MM.1S (cell line): Measurements from ENCODE around the gene IER5.

Experiments used
- DNase-seq: peaks from one replicate; pipeline ENCODE4 v3.0.0-alpha.2; 2015
- H2AFZ ChIP-seq: fragments of 300-600 bp; sonication (generic); 2 replicates; pipeline ENCODE4 v1.6.0; 2016; ENCODE audit warnings: antibody characterized with exemption, low read length
- H3F3A ChIP-seq: fragments of 300-600 bp; sonication (generic); 2 replicates; pipeline ENCODE4 v1.6.1; 2016; ENCODE audit warnings: mild to moderate bottlenecking, antibody characterized with exemption, low read length, moderate library complexity, mixed read lengths; ENCODE audit not compliant: insufficient read depth
- H3K27ac ChIP-seq: fragments of 300-600 bp; sonication (generic); 2 replicates; pipeline ENCODE4 v1.5.1; 2016; ENCODE audit warnings: mild to moderate bottlenecking, low read length
- H3K27me3 ChIP-seq: fragments of 300-600 bp; sonication (generic); replicated peaks from 2 replicates; pipeline ENCODE4 v1.6.0; 2016; ENCODE audit warnings: low read length; ENCODE audit not compliant: insufficient read depth
- H3K36me3 ChIP-seq: fragments of 300-600 bp; sonication (generic); replicated peaks from 2 replicates; pipeline ENCODE4 v1.6.1; 2016; ENCODE audit warnings: mild to moderate bottlenecking, low read length, mixed read lengths; ENCODE audit not compliant: insufficient read depth
- H3K4me1 ChIP-seq: fragments of 300-600 bp; sonication (generic); 2 replicates; pipeline ENCODE4 v1.6.1; 2016; ENCODE audit warnings: low read length, mixed read lengths
- H3K4me2 ChIP-seq: fragments of 300-600 bp; sonication (generic); 2 replicates; pipeline ENCODE4 v1.6.0; 2016; ENCODE audit warnings: low read depth, low read length
- H3K4me3 ChIP-seq: fragments of 300-600 bp; sonication (generic); 2 replicates; pipeline ENCODE4 v1.5.1; 2016; ENCODE audit warnings: low read length, mixed read lengths
- H3K79me2 ChIP-seq: fragments of 300-600 bp; sonication (generic); 2 replicates; pipeline ENCODE4 v1.6.1; 2016; ENCODE audit warnings: mixed run types, low read length, mixed read lengths
- H3K9ac ChIP-seq: fragments of 300-600 bp; sonication (generic); 2 replicates; pipeline ENCODE4 v1.6.1; 2016; ENCODE audit warnings: low read length, mixed read lengths
- H3K9me2 ChIP-seq: fragments of 300-600 bp; sonication (generic); replicated peaks from 2 replicates; pipeline ENCODE4 v1.6.1; 2016; ENCODE audit warnings: mild to moderate bottlenecking, low read length, mixed read lengths; ENCODE audit not compliant: insufficient read depth
- H3K9me3 ChIP-seq: fragments of 300-600 bp; sonication (generic); replicated peaks from 2 replicates; pipeline ENCODE4 v1.6.1; 2016; ENCODE audit warnings: mild to moderate bottlenecking, low read length, mixed read lengths; ENCODE audit not compliant: insufficient read depth
- H4K20me1 ChIP-seq: fragments of 300-600 bp; sonication (generic); 2 replicates; pipeline ENCODE4 v1.6.1; 2016; ENCODE audit warnings: mild to moderate bottlenecking, low read length, moderate library complexity, mixed read lengths; ENCODE audit not compliant: insufficient read depth
- EZH2 ChIP-seq: fragments of 300-600 bp; sonication (generic); optimal IDR thresholded peaks from 2 replicates; pipeline ENCODE3; 2017; ENCODE audit warnings: low read depth, mild to moderate bottlenecking, antibody characterized with exemption, low read length, mixed read lengths
- EZH2phosphoT487 ChIP-seq: fragments of 300-600 bp; sonication (generic); IDR thresholded peaks from 2 replicates; pipeline ENCODE4 v1.6.1; 2018; ENCODE audit warnings: antibody characterized with exemption, low read length
- TF ChIP-seq, protein P1 (sequence below): fragments of 300-600 bp; sonication (generic); IDR thresholded peaks from 2 replicates; pipeline ENCODE4 v1.5.1; 2016; ENCODE audit warnings: antibody characterized with exemption, low read length, mixed read lengths

IER5 gene

DNA sequence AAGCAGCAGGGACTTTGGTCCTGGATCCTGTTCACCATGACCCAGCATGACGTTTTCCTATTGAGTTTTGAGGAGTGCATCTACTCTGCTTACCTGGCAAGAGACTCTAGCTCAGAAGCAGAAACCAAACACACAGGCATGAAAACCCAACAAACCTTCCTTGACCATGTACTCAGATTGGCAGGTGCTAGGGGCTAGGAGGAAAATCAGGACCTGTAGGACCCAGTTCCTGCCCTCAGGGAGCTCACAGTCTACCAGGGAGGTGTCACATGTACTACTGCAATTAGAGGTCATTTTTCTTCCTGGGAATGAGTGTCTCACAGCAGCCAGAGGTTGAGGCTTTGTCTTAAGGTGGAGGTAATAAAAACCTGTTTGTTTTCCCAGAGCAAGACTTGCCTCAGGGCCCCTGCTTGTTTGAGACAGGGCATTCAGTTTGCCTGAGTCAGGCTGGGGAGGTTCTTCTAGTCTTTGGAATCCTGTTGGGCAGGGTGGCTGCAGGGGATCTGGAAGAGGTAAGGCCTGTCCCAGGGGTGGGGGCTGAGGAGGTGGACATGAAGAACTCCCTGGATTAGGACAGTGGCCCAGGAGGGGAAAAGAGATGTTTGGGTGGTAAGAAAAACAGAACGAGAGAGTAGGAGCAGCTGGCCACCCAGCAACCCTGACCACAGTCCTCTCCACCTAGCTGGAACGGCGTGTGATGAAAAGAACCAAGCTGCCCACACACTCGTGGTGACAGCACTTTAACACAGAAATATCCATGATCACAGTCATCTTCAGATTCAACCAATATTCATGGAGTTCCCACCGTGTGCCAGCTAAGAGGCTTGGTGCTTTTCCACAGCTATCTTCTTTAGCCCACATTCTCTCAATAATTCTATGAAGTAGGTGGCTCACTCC, 30.8 kb downstream of the IER5 start:
- H4K20me1 ChIP-seq = no peaks in the 10 kb centered on the region
- no peaks in the 10 kb centered on the region for H3K9me2 ChIP-seq
- no peaks in the 10 kb centered on the region for H3K36me3 ChIP-seq
- H3K4me3 ChIP-seq = no peak overlapping the region
- no peak for DNase-seq
- H3K79me2 ChIP-seq = no peaks in the 10 kb centered on the region
- H3K9me3 ChIP-seq = no peaks in the 10 kb centered on the region
- no peak overlapping the region for H3K9ac ChIP-seq
- H3F3A ChIP-seq = no peaks in the 10 kb centered on the region
- H3K4me1 ChIP-seq = no peaks in the 10 kb centered on the region
- no peak overlapping the region for H3K4me2 ChIP-seq
- no peaks in the 10 kb centered on the region for H3K27me3 ChIP-seq
- TF ChIP-seq, protein P1, sequence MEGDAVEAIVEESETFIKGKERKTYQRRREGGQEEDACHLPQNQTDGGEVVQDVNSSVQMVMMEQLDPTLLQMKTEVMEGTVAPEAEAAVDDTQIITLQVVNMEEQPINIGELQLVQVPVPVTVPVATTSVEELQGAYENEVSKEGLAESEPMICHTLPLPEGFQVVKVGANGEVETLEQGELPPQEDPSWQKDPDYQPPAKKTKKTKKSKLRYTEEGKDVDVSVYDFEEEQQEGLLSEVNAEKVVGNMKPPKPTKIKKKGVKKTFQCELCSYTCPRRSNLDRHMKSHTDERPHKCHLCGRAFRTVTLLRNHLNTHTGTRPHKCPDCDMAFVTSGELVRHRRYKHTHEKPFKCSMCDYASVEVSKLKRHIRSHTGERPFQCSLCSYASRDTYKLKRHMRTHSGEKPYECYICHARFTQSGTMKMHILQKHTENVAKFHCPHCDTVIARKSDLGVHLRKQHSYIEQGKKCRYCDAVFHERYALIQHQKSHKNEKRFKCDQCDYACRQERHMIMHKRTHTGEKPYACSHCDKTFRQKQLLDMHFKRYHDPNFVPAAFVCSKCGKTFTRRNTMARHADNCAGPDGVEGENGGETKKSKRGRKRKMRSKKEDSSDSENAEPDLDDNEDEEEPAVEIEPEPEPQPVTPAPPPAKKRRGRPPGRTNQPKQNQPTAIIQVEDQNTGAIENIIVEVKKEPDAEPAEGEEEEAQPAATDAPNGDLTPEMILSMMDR = no peak
- no peak for TF ChIP-seq EZH2phosphoT487
- TF ChIP-seq EZH2 = no peak
- no peak overlapping the region for H2AFZ ChIP-seq
- no peak overlapping the region for H3K27ac ChIP-seq

DNA sequence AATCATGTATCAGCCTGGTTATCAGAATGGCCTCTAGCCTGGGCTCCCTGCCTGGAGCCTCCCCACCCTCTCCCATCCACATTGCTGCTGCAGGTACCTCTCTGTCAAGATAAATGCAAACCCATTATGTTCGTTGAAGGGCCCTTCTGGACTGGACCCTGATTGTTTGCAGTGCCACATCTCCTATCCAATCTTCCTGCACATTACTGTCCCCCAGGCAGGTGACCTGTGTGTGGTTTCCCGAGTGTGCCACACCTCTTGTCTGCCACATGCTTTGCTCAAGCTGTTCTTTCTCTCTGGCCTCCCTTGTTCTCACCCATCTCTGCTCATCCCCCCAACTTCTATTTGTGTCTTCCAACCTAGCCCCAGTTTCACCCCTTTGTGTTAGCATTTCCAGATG, 32.4 kb downstream of the IER5 start:
- TF ChIP-seq, protein P1 = no peak
- no peak for TF ChIP-seq EZH2
- TF ChIP-seq EZH2phosphoT487 = no peak
- no peak for DNase-seq
- Histone ChIP-seq H3K9me3 (no peaks in the 10 kb centered on the region), H3K4me3 (no peak overlapping the region), H2AFZ (no peak overlapping the region), H3K9ac (no peak overlapping the region), H3K27ac (no peak overlapping the region), H3K4me2 (no peak overlapping the region), H3F3A (no peaks in the 10 kb centered on the region), H4K20me1 (no peaks in the 10 kb centered on the region), H3K4me1 (no peaks in the 10 kb centered on the region), H3K79me2 (no peaks in the 10 kb centered on the region), H3K9me2 (no peaks in the 10 kb centered on the region), H3K27me3 (no peaks in the 10 kb centered on the region), H3K36me3 (no peaks in the 10 kb centered on the region)

DNA sequence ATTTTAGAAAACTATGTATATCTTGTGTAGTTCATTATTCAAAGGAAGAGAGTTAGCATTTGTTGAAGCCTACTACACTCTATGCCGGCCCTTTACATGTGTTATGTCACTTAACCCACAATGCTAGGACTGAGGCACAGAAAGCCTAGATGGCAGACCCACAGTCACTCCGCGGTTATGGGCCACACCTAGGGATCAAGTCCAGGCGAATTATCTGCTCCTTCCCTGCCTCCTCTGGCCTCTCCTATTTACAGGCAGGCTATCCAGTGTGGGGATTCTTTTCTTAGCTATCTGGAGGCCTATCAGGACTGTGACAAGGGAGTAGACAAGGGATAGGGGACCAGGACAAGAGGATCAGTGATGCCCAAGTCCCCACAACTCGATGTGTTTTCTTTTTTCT, 33.0 kb downstream of the IER5 start:
- DNase-seq = no peak
- H3K4me3 ChIP-seq = no peak overlapping the region
- no peaks in the 10 kb centered on the region for H3K79me2 ChIP-seq
- no peak overlapping the region for H3K4me2 ChIP-seq
- H3K9me2 ChIP-seq = no peaks in the 10 kb centered on the region
- no peak overlapping the region for H3K27ac ChIP-seq
- no peaks in the 10 kb centered on the region for H3K27me3 ChIP-seq
- H3K9ac ChIP-seq = no peak overlapping the region
- H2AFZ ChIP-seq = no peak overlapping the region
- H3K36me3 ChIP-seq = no peaks in the 10 kb centered on the region
- H3F3A ChIP-seq = no peaks in the 10 kb centered on the region
- H3K9me3 ChIP-seq = no peaks in the 10 kb centered on the region
- H3K4me1 ChIP-seq = peaks cover 2% of the 10 kb centered on the region
- TF ChIP-seq EZH2phosphoT487 (no peak), EZH2 (no peak)
- TF ChIP-seq, protein P1 = no peak
- no peaks in the 10 kb centered on the region for H4K20me1 ChIP-seq
